Liver (tissue), 3 donors: ENCODE data around the gene TUBB3.

Experiments used
- EGR1 ChIP-seq, 2 donors: IDR thresholded peaks; 2 replicates each; pipeline ENCODE4 v1.6.1; 2016 to 2018; ENCODE audit warnings: antibody characterized with exemption in 2 of 2, low read depth in 2 of 2
- FOXA2 ChIP-seq: IDR thresholded peaks from 2 replicates; pipeline ENCODE4 v1.6.1; 2016; ENCODE audit warnings: antibody characterized with exemption
- GABPA ChIP-seq, 2 donors: IDR thresholded peaks in 1 of 2; conservative IDR thresholded peaks in 1 of 2; 2 replicates each; pipeline ENCODE4 v1.6.1; 2016; ENCODE audit warnings: antibody characterized with exemption in 2 of 2, mild to moderate bottlenecking in 1 of 2, moderate library complexity in 1 of 2
- JUND ChIP-seq, 2 donors: IDR thresholded peaks; 2 replicates each; pipeline ENCODE4 v1.6.1; 2016; ENCODE audit warnings: antibody characterized with exemption in 2 of 2
- RAD21 ChIP-seq, 2 donors: IDR thresholded peaks; 2 replicates each; pipeline ENCODE4 v1.6.1; 2016; ENCODE audit warnings: antibody characterized with exemption in 2 of 2, mild to moderate bottlenecking in 2 of 2
- RXRA ChIP-seq, 2 donors: IDR thresholded peaks; 2 replicates each; pipeline ENCODE4 v1.6.1; 2017 to 2018; ENCODE audit warnings: antibody characterized with exemption in 2 of 2, mild to moderate bottlenecking in 1 of 2
- TAF1 ChIP-seq: conservative IDR thresholded peaks from 2 replicates; pipeline ENCODE4 v1.6.1; 2016; ENCODE audit warnings: antibody characterized with exemption, mild to moderate bottlenecking
- TF ChIP-seq, protein P1 (sequence below): fragments of 150-350 bp; IDR thresholded peaks from 2 replicates; pipeline ENCODE4 v1.5.1; 2017; ENCODE audit warnings: improper control_type of control experiment, low read depth, low read length; ENCODE audit not compliant: missing input control
- TF ChIP-seq, protein P2 (sequence below): IDR thresholded peaks from 2 replicates; pipeline ENCODE4 v1.6.1; 2016; ENCODE audit warnings: antibody characterized with exemption
- donor health status: healthy.
- donor health status: healthy.

DNA sequence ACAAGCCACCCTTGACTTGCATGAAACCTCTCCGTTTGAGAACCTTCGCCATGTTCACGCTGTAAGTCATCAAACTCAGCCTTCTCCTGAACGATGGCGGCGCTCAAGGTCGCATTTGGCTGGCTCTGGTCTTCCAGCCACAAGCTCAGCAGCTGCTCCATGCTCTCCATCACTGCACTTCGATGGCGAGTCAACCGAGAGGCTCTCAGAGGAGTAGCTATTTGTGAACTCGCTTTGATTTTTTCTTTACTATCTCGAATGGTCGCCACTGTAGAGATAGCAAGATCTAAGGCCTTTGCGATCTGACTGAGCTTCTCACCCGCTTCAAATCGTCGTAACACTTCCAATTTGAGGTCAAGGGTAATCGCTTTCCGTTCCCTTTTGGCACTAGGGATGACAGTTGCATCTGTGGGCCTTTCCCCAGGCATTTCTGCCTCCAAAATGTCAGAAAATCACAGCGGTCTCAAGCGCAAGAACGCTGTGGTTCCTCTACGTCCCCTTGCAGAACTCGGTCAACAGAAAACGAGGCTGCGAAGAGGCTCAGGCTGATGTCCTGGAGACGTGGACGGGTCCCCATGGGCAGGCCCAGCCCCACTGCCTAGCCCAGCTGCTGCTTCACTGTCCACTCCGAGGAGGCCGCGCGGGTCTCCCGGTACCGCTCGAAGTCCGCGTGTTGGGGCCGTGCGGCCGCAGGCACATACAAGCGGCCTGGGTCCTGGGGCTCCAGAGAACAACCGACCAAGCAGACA is 48.5 kb downstream of the TUBB3 start:
- no peak for TF ChIP-seq EGR1 (IDR thresholded peaks at IDR 0.05; ENCODE audit: low read depth in 2 of 2)
- TF ChIP-seq, protein P1, sequence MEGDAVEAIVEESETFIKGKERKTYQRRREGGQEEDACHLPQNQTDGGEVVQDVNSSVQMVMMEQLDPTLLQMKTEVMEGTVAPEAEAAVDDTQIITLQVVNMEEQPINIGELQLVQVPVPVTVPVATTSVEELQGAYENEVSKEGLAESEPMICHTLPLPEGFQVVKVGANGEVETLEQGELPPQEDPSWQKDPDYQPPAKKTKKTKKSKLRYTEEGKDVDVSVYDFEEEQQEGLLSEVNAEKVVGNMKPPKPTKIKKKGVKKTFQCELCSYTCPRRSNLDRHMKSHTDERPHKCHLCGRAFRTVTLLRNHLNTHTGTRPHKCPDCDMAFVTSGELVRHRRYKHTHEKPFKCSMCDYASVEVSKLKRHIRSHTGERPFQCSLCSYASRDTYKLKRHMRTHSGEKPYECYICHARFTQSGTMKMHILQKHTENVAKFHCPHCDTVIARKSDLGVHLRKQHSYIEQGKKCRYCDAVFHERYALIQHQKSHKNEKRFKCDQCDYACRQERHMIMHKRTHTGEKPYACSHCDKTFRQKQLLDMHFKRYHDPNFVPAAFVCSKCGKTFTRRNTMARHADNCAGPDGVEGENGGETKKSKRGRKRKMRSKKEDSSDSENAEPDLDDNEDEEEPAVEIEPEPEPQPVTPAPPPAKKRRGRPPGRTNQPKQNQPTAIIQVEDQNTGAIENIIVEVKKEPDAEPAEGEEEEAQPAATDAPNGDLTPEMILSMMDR: no peak
- TF ChIP-seq RXRA (IDR thresholded peaks at IDR 0.05): no peak
- TF ChIP-seq GABPA (IDR thresholded peaks at IDR 0.05 in 1 of 2, conservative IDR thresholded peaks at IDR 0.05 in 1 of 2): no peak
- no peak for TF ChIP-seq TAF1
- TF ChIP-seq JUND (IDR thresholded peaks at IDR 0.05): no peak
- no peak for TF ChIP-seq FOXA2
- no peak for TF ChIP-seq RAD21 (IDR thresholded peaks at IDR 0.05)
- TF ChIP-seq, protein P2, sequence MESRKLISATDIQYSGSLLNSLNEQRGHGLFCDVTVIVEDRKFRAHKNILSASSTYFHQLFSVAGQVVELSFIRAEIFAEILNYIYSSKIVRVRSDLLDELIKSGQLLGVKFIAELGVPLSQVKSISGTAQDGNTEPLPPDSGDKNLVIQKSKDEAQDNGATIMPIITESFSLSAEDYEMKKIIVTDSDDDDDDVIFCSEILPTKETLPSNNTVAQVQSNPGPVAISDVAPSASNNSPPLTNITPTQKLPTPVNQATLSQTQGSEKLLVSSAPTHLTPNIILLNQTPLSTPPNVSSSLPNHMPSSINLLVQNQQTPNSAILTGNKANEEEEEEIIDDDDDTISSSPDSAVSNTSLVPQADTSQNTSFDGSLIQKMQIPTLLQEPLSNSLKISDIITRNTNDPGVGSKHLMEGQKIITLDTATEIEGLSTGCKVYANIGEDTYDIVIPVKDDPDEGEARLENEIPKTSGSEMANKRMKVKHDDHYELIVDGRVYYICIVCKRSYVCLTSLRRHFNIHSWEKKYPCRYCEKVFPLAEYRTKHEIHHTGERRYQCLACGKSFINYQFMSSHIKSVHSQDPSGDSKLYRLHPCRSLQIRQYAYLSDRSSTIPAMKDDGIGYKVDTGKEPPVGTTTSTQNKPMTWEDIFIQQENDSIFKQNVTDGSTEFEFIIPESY: no peak
